Fibroblast of lung (primary cell): ENCODE data around the gene ATP6AP2. TPM values are rescaled to one million over a fixed set of nuclear protein-coding genes. Genes with fewer than 3 reads are reported as not detected.
A peak's percentile ranks its signal among the peaks of the same experiment; 100 is the strongest.

ENCODE experiments used
- DNase-seq, 2 donors: peaks; one replicate each; pipeline versions ENCODE4 v3.0.0 to v3.0.0-alpha.2; 2010; ENCODE audit warnings: low read depth in 2 of 2
- H2AFZ ChIP-seq: 2 replicates; pipeline ENCODE4 v1.5.1; 2012; ENCODE audit warnings: low read length, control low read depth, inconsistent platforms
- H3K27ac ChIP-seq: 2 replicates; pipeline ENCODE4 v1.5.1; 2011; ENCODE audit warnings: low read length, control low read depth; ENCODE audit not compliant: insufficient read depth
- H3K27me3 ChIP-seq: 2 replicates; pipeline ENCODE4 v1.5.1; 2011; ENCODE audit warnings: mild to moderate bottlenecking, low read length; ENCODE audit not compliant: control insufficient read depth, insufficient read depth
- H3K36me3 ChIP-seq: 2 replicates; pipeline ENCODE4 v1.5.1; 2011; ENCODE audit warnings: low read length; ENCODE audit not compliant: control insufficient read depth, insufficient read depth
- H3K4me1 ChIP-seq: 2 replicates; pipeline ENCODE4 v1.5.1; 2011; ENCODE audit warnings: low read length; ENCODE audit not compliant: control insufficient read depth, insufficient read depth; ENCODE audit errors: extremely low read depth
- H3K4me2 ChIP-seq: 2 replicates; pipeline ENCODE4 v1.5.1; 2011; ENCODE audit warnings: low read length, control low read depth; ENCODE audit not compliant: insufficient read depth; ENCODE audit errors: extremely low read depth
- H3K4me3 ChIP-seq, 4 experiments: fragments of 200-600 bp in 1 of 4; sonication (generic) in 1 of 4; replicated peaks in 1 of 4; 2 replicates each; pipeline ENCODE4 v1.5.1; 2011 to 2016; ENCODE audit warnings: low read length in 4 of 4, low read depth in 3 of 4, mild to moderate bottlenecking in 3 of 4, control low read depth in 2 of 4, inconsistent platforms in 1 of 4, mixed read lengths in 1 of 4; ENCODE audit not compliant: insufficient read depth in 1 of 4; ENCODE audit errors: control extremely low read depth in 1 of 4
- H3K79me2 ChIP-seq: 2 replicates; pipeline ENCODE4 v1.5.1; 2012; ENCODE audit warnings: mild to moderate bottlenecking, low read length, inconsistent platforms; ENCODE audit not compliant: control insufficient read depth, insufficient read depth
- H3K9ac ChIP-seq: 2 replicates; pipeline ENCODE4 v1.5.1; 2011; ENCODE audit warnings: mild to moderate bottlenecking, low read length, control low read depth; ENCODE audit not compliant: insufficient read depth
- H3K9me3 ChIP-seq: 2 replicates; pipeline ENCODE4 v1.5.1; 2012; ENCODE audit warnings: low read depth, low read length; ENCODE audit not compliant: control insufficient read depth, insufficient read depth
- H4K20me1 ChIP-seq: 2 replicates; pipeline ENCODE4 v1.5.1; 2011; ENCODE audit warnings: low read length; ENCODE audit not compliant: control insufficient read depth, insufficient read depth; ENCODE audit errors: extremely low read depth
- CTCF ChIP-seq, 2 donors: IDR thresholded peaks in 1 of 2; conservative IDR thresholded peaks in 1 of 2; 1 replicate in 1 of 2; 2 replicates in 1 of 2; pipeline ENCODE4 v1.5.1; 2011 to 2012; ENCODE audit warnings: low read length in 2 of 2, control low read depth in 1 of 2, inconsistent platforms in 1 of 2, low read depth in 1 of 2, mild to moderate bottlenecking in 1 of 2
- EZH2 ChIP-seq: IDR thresholded peaks from 2 replicates; pipeline ENCODE4 v1.5.1; 2012; ENCODE audit warnings: low read length, control low read depth, mild to moderate bottlenecking; ENCODE audit errors: missing control alignments
- polyA plus RNA-seq, 2 donors: library from polyadenylated mRNA; depleted of rRNA in 1 of 2; stranded (reverse) in 1 of 2; unstranded in 1 of 2; fragments of >200 nt; gene quantifications; 2 replicates each; pipeline ENCODE4 v1.2.1, GENCODE V29; 2011 to 2012; ENCODE audit warnings: missing spikeins in 1 of 2
- total RNA-seq: library from RNA; depleted of rRNA; stranded (reverse); fragments of >200 nt; gene quantifications from 2 replicates; pipeline ENCODE4 v1.2.1, GENCODE V29; 2014

The ATP6AP2 gene
- total and polyA plus RNA-seq, 2 donors (not counting 1 experiment from before 2014, with no cell fraction given): 164 to 510 TPM

GRCh38 chrX:40603446-40603845, 22.7 kb downstream of the ATP6AP2 start:
- Histone ChIP-seq H3K9me3 (no peaks in the 10 kb centered on the region), H3K36me3 (no peaks in the 10 kb centered on the region), H3K4me3 (no peak overlapping the region), H3K79me2 (no peaks in the 10 kb centered on the region), H4K20me1 (no peaks in the 10 kb centered on the region), H3K4me1 (no peaks in the 10 kb centered on the region), H3K9ac (no peak overlapping the region), H3K4me2 (no peak overlapping the region), H2AFZ (no peak overlapping the region), H3K27me3 (no peaks in the 10 kb centered on the region), H3K27ac (no peak overlapping the region)
- no peak for DNase-seq
- TF ChIP-seq EZH2 (no peak), CTCF (conservative IDR thresholded peaks at IDR 0.05 in 1 of 2, IDR thresholded peaks at IDR 0.05 in 1 of 2; ENCODE audit: low read depth in 1 of 2, low read length in 2 of 2) (no peak)

- Histone ChIP-seq H3K27me3 (no peaks in the 10 kb centered on the region), H3K4me3 (no peak overlapping the region), H3K9ac (no peak overlapping the region), H3K4me1 (no peaks in the 10 kb centered on the region), H2AFZ (no peak overlapping the region), H3K79me2 (no peaks in the 10 kb centered on the region), H3K9me3 (no peaks in the 10 kb centered on the region), H4K20me1 (no peaks in the 10 kb centered on the region), H3K4me2 (no peak overlapping the region), H3K27ac (no peak overlapping the region), H3K36me3 (no peaks in the 10 kb centered on the region)
- no peak for TF ChIP-seq EZH2
- TF ChIP-seq CTCF (conservative IDR thresholded peaks at IDR 0.05 in 1 of 2, IDR thresholded peaks at IDR 0.05 in 1 of 2; ENCODE audit: low read depth in 1 of 2, low read length in 2 of 2): no peak
- DNase-seq: peak in 1 of 2 donors; percentile 60
Measured at GRCh38 chrX:40607381-40607780, 26.6 kb downstream of the ATP6AP2 start.

- no peak overlapping the region for H3K9ac ChIP-seq
- H2AFZ ChIP-seq: no peak overlapping the region
- no peaks in the 10 kb centered on the region for H3K4me1 ChIP-seq
- H3K36me3 ChIP-seq: no peaks in the 10 kb centered on the region
- H4K20me1 ChIP-seq: no peaks in the 10 kb centered on the region
- no peak overlapping the region for H3K4me3 ChIP-seq
- no peaks in the 10 kb centered on the region for H3K27me3 ChIP-seq
- H3K79me2 ChIP-seq: no peaks in the 10 kb centered on the region
- no peaks in the 10 kb centered on the region for H3K9me3 ChIP-seq
- no peak overlapping the region for H3K27ac ChIP-seq
- DNase-seq: no peak
- H3K4me2 ChIP-seq: no peak overlapping the region
- TF ChIP-seq CTCF (conservative IDR thresholded peaks at IDR 0.05 in 1 of 2, IDR thresholded peaks at IDR 0.05 in 1 of 2; ENCODE audit: low read depth in 1 of 2, low read length in 2 of 2): no peak
- no peak for TF ChIP-seq EZH2
Measured at GRCh38 chrX:40612511-40612910, 31.7 kb downstream of the ATP6AP2 start.
